ENCODE data around the gene ELANE. TPM values are rescaled to one million over a fixed set of nuclear protein-coding genes. Genes with fewer than 3 reads are reported as not detected.
"Not testable (repeated sequence)": the region's sequence is repeated elsewhere in the genome, so short reads cannot be mapped to it uniquely, and the experiment has no call there.

The ELANE gene
- total and polyA plus RNA-seq, 2 donors (not counting 1 experiment from before 2014, with no cell fraction given) = 0.48 to 0.66 TPM

DNA sequence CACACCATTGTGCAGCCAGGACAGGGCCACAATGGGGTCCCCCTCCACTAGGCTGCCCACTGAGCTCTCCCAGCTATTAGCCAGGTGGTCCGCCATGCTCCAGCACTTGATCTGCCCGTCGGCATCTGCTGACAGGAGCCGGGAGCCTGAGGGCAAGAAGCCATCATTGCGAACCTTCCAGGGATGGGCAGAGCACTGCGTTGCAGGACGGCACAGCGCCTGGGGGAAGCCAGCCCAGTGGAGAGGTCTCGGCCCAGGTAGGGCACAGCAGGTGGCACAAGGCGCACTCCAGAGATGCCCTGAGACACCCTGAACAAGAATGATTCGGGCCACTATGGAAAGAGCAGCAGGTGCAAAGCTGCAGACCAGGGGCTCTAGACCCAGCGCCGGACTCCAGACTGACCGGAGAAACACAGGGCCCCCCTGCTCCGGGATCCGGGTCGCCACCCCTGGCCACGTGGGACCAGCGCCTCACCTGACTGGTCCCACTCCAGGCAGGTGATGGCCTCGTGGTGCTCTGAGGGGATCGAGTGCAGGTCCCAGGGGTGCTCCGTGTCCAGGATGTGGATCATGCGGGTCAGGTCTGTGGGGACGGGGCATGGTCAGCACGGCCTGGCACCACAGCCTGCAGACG, 37.7 kb downstream of the ELANE start:
- H3K4me2 ChIP-seq (ENCODE audit: extremely low read depth, insufficient read depth, low read length) = no peak overlapping the region
- peaks cover 29% of the 10 kb centered on the region for H3K36me3 ChIP-seq (ENCODE audit: control insufficient read depth, insufficient read depth, low read length)
- no peak overlapping the region for H2AFZ ChIP-seq (ENCODE audit: low read length)
- H4K20me1 ChIP-seq (ENCODE audit: control insufficient read depth, extremely low read depth, insufficient read depth, low read length) = no peaks in the 10 kb centered on the region
- peaks cover 14% of the 10 kb centered on the region for H3K79me2 ChIP-seq (ENCODE audit: control insufficient read depth, insufficient read depth, low read length)
- no peak overlapping the region for H3K27ac ChIP-seq (ENCODE audit: insufficient read depth, low read length)
- no peak overlapping the region for H3K4me3 ChIP-seq (replicated peaks in 1 of 4; ENCODE audit: control extremely low read depth in 1 of 4, insufficient read depth in 1 of 4, low read depth in 3 of 4, low read length in 4 of 4)
- no peak for DNase-seq (ENCODE audit: low read depth in 2 of 2)
- no peak for TF ChIP-seq EZH2 (IDR thresholded peaks at IDR 0.05; ENCODE audit: low read length, missing control alignments)
- TF ChIP-seq, protein P1, sequence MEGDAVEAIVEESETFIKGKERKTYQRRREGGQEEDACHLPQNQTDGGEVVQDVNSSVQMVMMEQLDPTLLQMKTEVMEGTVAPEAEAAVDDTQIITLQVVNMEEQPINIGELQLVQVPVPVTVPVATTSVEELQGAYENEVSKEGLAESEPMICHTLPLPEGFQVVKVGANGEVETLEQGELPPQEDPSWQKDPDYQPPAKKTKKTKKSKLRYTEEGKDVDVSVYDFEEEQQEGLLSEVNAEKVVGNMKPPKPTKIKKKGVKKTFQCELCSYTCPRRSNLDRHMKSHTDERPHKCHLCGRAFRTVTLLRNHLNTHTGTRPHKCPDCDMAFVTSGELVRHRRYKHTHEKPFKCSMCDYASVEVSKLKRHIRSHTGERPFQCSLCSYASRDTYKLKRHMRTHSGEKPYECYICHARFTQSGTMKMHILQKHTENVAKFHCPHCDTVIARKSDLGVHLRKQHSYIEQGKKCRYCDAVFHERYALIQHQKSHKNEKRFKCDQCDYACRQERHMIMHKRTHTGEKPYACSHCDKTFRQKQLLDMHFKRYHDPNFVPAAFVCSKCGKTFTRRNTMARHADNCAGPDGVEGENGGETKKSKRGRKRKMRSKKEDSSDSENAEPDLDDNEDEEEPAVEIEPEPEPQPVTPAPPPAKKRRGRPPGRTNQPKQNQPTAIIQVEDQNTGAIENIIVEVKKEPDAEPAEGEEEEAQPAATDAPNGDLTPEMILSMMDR (conservative IDR thresholded peaks at IDR 0.05 in 1 of 2, IDR thresholded peaks at IDR 0.05 in 1 of 2; ENCODE audit: low read depth in 1 of 2, low read length in 2 of 2) = no peak
- H3K4me1 ChIP-seq (ENCODE audit: control insufficient read depth, extremely low read depth, insufficient read depth, low read length) = no peaks in the 10 kb centered on the region
- H3K27me3 ChIP-seq (ENCODE audit: control insufficient read depth, insufficient read depth, low read length) = no peaks in the 10 kb centered on the region
- H3K9me3 ChIP-seq (ENCODE audit: control insufficient read depth, insufficient read depth, low read depth, low read length) = no peaks in the 10 kb centered on the region
- H3K9ac ChIP-seq (ENCODE audit: insufficient read depth, low read length) = no peak overlapping the region

DNA sequence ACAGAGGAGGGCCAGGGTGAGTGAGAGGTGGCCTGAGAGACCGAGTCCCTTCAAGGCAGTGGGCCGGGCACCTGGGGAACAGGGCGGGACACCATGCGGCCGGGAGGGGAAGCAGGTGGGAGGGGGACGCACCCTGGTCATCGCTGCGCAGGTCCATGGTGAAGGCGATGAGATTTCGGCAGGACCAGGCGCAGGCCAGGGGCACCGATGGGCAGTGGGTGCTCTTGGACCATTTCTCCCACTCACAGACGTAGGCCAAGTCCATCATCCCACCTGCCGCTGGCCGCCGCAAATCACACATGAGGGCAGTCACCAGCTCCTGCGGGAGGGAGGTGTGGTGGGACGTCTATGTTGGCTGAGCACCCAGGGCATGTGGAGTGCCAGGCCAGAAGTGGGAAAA, 38.7 kb downstream of the ELANE start:
- H4K20me1 ChIP-seq (ENCODE audit: control insufficient read depth, extremely low read depth, insufficient read depth, low read length) = no peaks in the 10 kb centered on the region
- no peak for DNase-seq (ENCODE audit: low read depth in 2 of 2)
- TF ChIP-seq, protein P1 (conservative IDR thresholded peaks at IDR 0.05 in 1 of 2, IDR thresholded peaks at IDR 0.05 in 1 of 2; ENCODE audit: low read depth in 1 of 2, low read length in 2 of 2) = no peak
- TF ChIP-seq EZH2 (IDR thresholded peaks at IDR 0.05; ENCODE audit: low read length, missing control alignments) = no peak
- no peaks in the 10 kb centered on the region for H3K27me3 ChIP-seq (ENCODE audit: control insufficient read depth, insufficient read depth, low read length)
- no peaks in the 10 kb centered on the region for H3K4me1 ChIP-seq (ENCODE audit: control insufficient read depth, extremely low read depth, insufficient read depth, low read length)
- H2AFZ ChIP-seq (ENCODE audit: low read length) = no peak overlapping the region
- H3K9ac ChIP-seq (ENCODE audit: insufficient read depth, low read length) = no peak overlapping the region
- no peak overlapping the region for H3K27ac ChIP-seq (ENCODE audit: insufficient read depth, low read length)
- H3K36me3 ChIP-seq (ENCODE audit: control insufficient read depth, insufficient read depth, low read length) = peaks cover 24% of the 10 kb centered on the region
- no peak overlapping the region for H3K4me3 ChIP-seq (replicated peaks in 1 of 4; ENCODE audit: control extremely low read depth in 1 of 4, insufficient read depth in 1 of 4, low read depth in 3 of 4, low read length in 4 of 4)
- peaks cover 14% of the 10 kb centered on the region for H3K79me2 ChIP-seq (ENCODE audit: control insufficient read depth, insufficient read depth, low read length)
- no peak overlapping the region for H3K4me2 ChIP-seq (ENCODE audit: extremely low read depth, insufficient read depth, low read length)
- H3K9me3 ChIP-seq (ENCODE audit: control insufficient read depth, insufficient read depth, low read depth, low read length) = no peaks in the 10 kb centered on the region

DNA sequence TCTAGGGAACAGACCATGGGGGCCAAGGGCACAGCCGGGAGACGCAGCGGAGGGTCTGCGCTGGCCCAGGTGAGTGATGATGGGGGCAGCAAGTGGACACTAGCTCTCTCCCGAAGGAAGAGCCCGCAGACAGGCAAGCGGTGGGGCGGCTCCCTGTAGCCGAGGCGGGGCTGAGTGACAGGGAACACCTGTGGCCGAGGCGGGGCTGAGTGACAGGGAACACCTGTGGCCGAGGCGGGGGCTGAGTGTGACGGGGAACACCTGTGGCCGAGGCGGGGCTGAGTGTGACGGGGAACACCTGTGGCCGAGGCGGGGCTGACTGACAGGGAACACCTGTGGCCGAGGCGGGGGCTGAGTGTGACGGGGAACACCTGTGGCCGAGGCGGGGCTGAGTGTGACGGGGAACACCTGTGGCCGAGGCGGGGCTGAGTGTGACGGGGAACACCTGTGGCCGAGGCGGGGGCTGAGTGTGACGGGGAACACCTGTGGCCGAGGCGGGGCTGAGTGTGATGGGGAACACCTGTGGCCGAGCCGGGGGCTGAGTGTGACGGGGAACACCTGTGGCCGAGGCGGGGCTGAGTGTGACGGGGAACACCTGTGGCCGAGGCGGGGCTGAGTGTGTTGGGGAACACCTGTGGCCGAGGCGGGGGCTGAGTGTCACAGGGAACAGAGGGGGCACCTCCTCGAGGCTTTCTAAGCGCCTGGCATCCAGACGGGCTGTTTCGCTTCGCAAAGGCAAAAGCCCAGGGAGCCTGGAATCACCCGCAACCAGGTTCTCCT, 39.5 kb downstream of the ELANE start:
- Histone ChIP-seq H3K36me3 (ENCODE audit: control insufficient read depth, insufficient read depth, low read length) (peaks cover 17% of the 10 kb centered on the region), H3K4me2 (ENCODE audit: extremely low read depth, insufficient read depth, low read length) (peak overlapping the region; percentile 59), H3K4me3 (replicated peaks in 1 of 4; ENCODE audit: control extremely low read depth in 1 of 4, insufficient read depth in 1 of 4, low read depth in 3 of 4, low read length in 4 of 4) (peak overlapping the region; percentile 67 to 85 (median 78)), H3K9ac (ENCODE audit: insufficient read depth, low read length) (peak overlapping the region; percentile 53), H3K27ac (ENCODE audit: insufficient read depth, low read length) (peak overlapping the region; percentile 44), H3K79me2 (ENCODE audit: control insufficient read depth, insufficient read depth, low read length) (peaks cover 14% of the 10 kb centered on the region)
- H2AFZ ChIP-seq (ENCODE audit: low read length); H3K9me3 ChIP-seq (ENCODE audit: control insufficient read depth, insufficient read depth, low read depth, low read length); DNase-seq (ENCODE audit: low read depth in 2 of 2); H3K4me1 ChIP-seq (ENCODE audit: control insufficient read depth, extremely low read depth, insufficient read depth, low read length); H4K20me1 ChIP-seq (ENCODE audit: control insufficient read depth, extremely low read depth, insufficient read depth, low read length); H3K27me3 ChIP-seq (ENCODE audit: control insufficient read depth, insufficient read depth, low read length): not testable (repeated sequence)
